Gastrocnemius medialis (tissue), 4 donors: ENCODE data around the gene AMIGO2. TPM values are rescaled to one million over a fixed set of nuclear protein-coding genes. Genes with fewer than 3 reads are reported as not detected.

Source experiments
- ATAC-seq, 2 donors: fragments of 150-250 bp; one replicate each; pipeline ENCODE4 v1.9.1; 2016
- DNase-seq, 2 donors: peaks; one replicate each; pipeline ENCODE4 v3.0.0-alpha.2; 2019
- H3K27ac ChIP-seq, 4 donors: fragments of 200-600 bp; sonication (generic); 1 replicate in 1 of 4; 2 replicates in 3 of 4; pipeline ENCODE4 v1.5.1; 2016 to 2018; ENCODE audit warnings: mild to moderate bottlenecking in 2 of 4, moderate library complexity in 1 of 4
- H3K27me3 ChIP-seq, 3 donors: fragments of 200-600 bp; sonication (generic) in 2 of 3; 1 replicate in 1 of 3; 2 replicates in 2 of 3; pipeline versions ENCODE4 v1.5.1 to v1.6.0; 2016 to 2019; ENCODE audit warnings: mild to moderate bottlenecking in 1 of 3, moderate library complexity in 1 of 3
- H3K36me3 ChIP-seq, 2 donors: fragments of 200-600 bp; sonication (generic) in 1 of 2; one replicate each; pipeline ENCODE4 v1.5.1; 2017 to 2018
- H3K4me1 ChIP-seq, 2 donors: fragments of 200-600 bp; sonication (generic) in 1 of 2; one replicate each; pipeline ENCODE4 v1.5.1; 2016 to 2017; ENCODE audit warnings: mild to moderate bottlenecking in 2 of 2
- H3K4me3 ChIP-seq, 4 donors: fragments of 200-600 bp; sonication (generic) in 3 of 4; 1 replicate in 1 of 4; 2 replicates in 3 of 4; pipeline ENCODE4 v1.5.1; 2016 to 2019; ENCODE audit warnings: mild to moderate bottlenecking in 2 of 4
- H3K9me3 ChIP-seq, 3 donors: fragments of 200-600 bp; sonication (generic) in 2 of 3; 1 replicate in 1 of 3; 2 replicates in 2 of 3; pipeline ENCODE4 v1.5.1; 2016 to 2019
- CTCF ChIP-seq, 5 experiments: fragments of 450-650 bp in 3 of 5; fragments of 200-600 bp in 2 of 5; sonication (generic) in 2 of 5; IDR thresholded peaks in 4 of 5; conservative IDR thresholded peaks in 1 of 5; 1 replicate in 4 of 5; 2 replicates in 1 of 5; pipeline ENCODE4 v1.5.1; 2016 to 2019; ENCODE audit warnings: antibody characterized with exemption in 5 of 5, mild to moderate bottlenecking in 3 of 5, moderate library complexity in 3 of 5
- POLR2A ChIP-seq, 2 donors: fragments of 450-650 bp; IDR thresholded peaks; one replicate each; pipeline ENCODE4 v1.6.1; 2017; ENCODE audit warnings: antibody characterized with exemption in 2 of 2, mild to moderate bottlenecking in 2 of 2, moderate library complexity in 2 of 2
- in situ Hi-C, 4 donors: fragments of 200-750 bp; cut with MboI; loops; one replicate each; pipeline versions ENCODE4 v1.15.0 to v1.8.0; 2017; ENCODE audit warnings: low sequenced_read_pairs in 4 of 4
- intact Hi-C: fragments of 100-400 bp; cut with DNase I; formaldehyde crosslinking; loops from one replicate; pipeline ENCODE4 v1.15.1; 2023; ENCODE audit warnings: low total_unique reads
- total RNA-seq, 4 donors: library from RNA; depleted of rRNA; stranded (reverse); fragments of >200 nt; gene quantifications; one replicate each; pipeline versions ENCODE4 v1.1.0 to v1.2.3, GENCODE V29; 2016

AMIGO2 gene
- total RNA-seq, 4 donors from 2014 or later: 0.41 to 1.5 (median 0.51) TPM

GRCh38 chr12:47041327-47041726 is 38.4 kb downstream of the AMIGO2 start:
- Histone ChIP-seq H3K36me3 (no peaks in the 10 kb centered on the region), H3K9me3 (peaks cover 0 to 4% (median 0%) of the 10 kb centered on the region in 3 donors), H3K27me3 (no peaks in the 10 kb centered on the region), H3K27ac (no peak overlapping the region), H3K4me3 (no peak overlapping the region), H3K4me1 (no peaks in the 10 kb centered on the region)
- intact Hi-C loops (no loop called here), in situ Hi-C loops (loop anchor here in 1 of 4 donors (25.0 kb wide), 1 partner anchor 621 kb away; no protein-coding TSS in a partner anchor)
- DNase-seq (no peak), ATAC-seq (no peak)
- no peak for TF ChIP-seq CTCF (IDR thresholded peaks at IDR 0.05 in 4 of 5, conservative IDR thresholded peaks at IDR 0.05 in 1 of 5)
- no peak for TF ChIP-seq POLR2A (IDR thresholded peaks at IDR 0.05)

- intact Hi-C loops: loop anchor here (10.0 kb wide), 1 partner anchor 665 kb away; the partner anchor contains the start of gene RPAP3
- in situ Hi-C loops: loop anchor here in 3 of 4 donors (10.0 to 25.0 kb wide), 2 partner anchors 355 to 623 kb away; no protein-coding TSS in a partner anchor
- ATAC-seq: no peak
Observed at GRCh38 chr12:47039756-47040155, 40.0 kb downstream of the AMIGO2 start.

GRCh38 chr12:47039079-47039478 is 40.7 kb downstream of the AMIGO2 start:
- no peaks in the 10 kb centered on the region for H3K4me1 ChIP-seq
- intact Hi-C loops: loop anchor here (10.0 kb wide), 1 partner anchor 666 kb away; the partner anchor contains the start of gene RPAP3

More at GRCh38 chr12:47039756-47040155, 40.0 kb downstream of the AMIGO2 start:
- no peaks in the 10 kb centered on the region for H3K4me1 ChIP-seq
- DNase-seq: no peak
- no peak for TF ChIP-seq CTCF (IDR thresholded peaks at IDR 0.05 in 4 of 5, conservative IDR thresholded peaks at IDR 0.05 in 1 of 5)
- no peak for TF ChIP-seq POLR2A (IDR thresholded peaks at IDR 0.05)
- H3K36me3 ChIP-seq: no peaks in the 10 kb centered on the region
- H3K27me3 ChIP-seq: no peaks in the 10 kb centered on the region
- peaks cover 0 to 4% (median 0%) of the 10 kb centered on the region in 3 donors for H3K9me3 ChIP-seq
- H3K4me3 ChIP-seq: no peak overlapping the region
- H3K27ac ChIP-seq: no peak overlapping the region

GRCh38 chr12:47038270-47038748 is 41.5 kb downstream of the AMIGO2 start:
- intact Hi-C loops: loop anchor here (10.0 kb wide), 1 partner anchor 666 kb away; the partner anchor contains the start of gene RPAP3
- in situ Hi-C loops: loop anchor here in 3 of 4 donors (10.0 to 25.0 kb wide), 2 partner anchors 356 to 624 kb away; no protein-coding TSS in a partner anchor
- TF ChIP-seq CTCF (IDR thresholded peaks at IDR 0.05 in 4 of 5, conservative IDR thresholded peaks at IDR 0.05 in 1 of 5) (no peak), POLR2A (IDR thresholded peaks at IDR 0.05) (no peak)
- Histone ChIP-seq H3K9me3 (peaks cover 0 to 4% (median 0%) of the 10 kb centered on the region in 3 donors), H3K4me1 (no peaks in the 10 kb centered on the region), H3K27me3 (no peaks in the 10 kb centered on the region), H3K27ac (no peak overlapping the region), H3K4me3 (no peak overlapping the region), H3K36me3 (no peaks in the 10 kb centered on the region)
- ATAC-seq (no peak), DNase-seq (no peak)

More at GRCh38 chr12:47039079-47039478, 40.7 kb downstream of the AMIGO2 start:
- Histone ChIP-seq H3K27me3 (no peaks in the 10 kb centered on the region), H3K27ac (no peak overlapping the region), H3K4me3 (no peak overlapping the region), H3K9me3 (peaks cover 0 to 4% (median 0%) of the 10 kb centered on the region in 3 donors), H3K36me3 (no peaks in the 10 kb centered on the region)
- TF ChIP-seq CTCF (IDR thresholded peaks at IDR 0.05 in 4 of 5, conservative IDR thresholded peaks at IDR 0.05 in 1 of 5) (no peak), POLR2A (IDR thresholded peaks at IDR 0.05) (no peak)
- in situ Hi-C loops: loop anchor here in 3 of 4 donors (10.0 to 25.0 kb wide), 2 partner anchors 356 to 623 kb away; no protein-coding TSS in a partner anchor
- ATAC-seq (no peak), DNase-seq (no peak)
